Kidney epithelial cell (primary cell): ENCODE measurements around the gene RAD21L1. TPM values are rescaled to one million over a fixed set of nuclear protein-coding genes. Genes with fewer than 3 reads are reported as not detected.

Experiments
- DNase-seq: peaks from one replicate; pipeline ENCODE4 v3.0.0-alpha.2; 2010; ENCODE audit warnings: low read depth
- H3K27me3 ChIP-seq: 2 replicates; pipeline ENCODE4 v1.6.0; 2011; ENCODE audit warnings: low read length; ENCODE audit not compliant: control insufficient read depth, insufficient read depth
- H3K36me3 ChIP-seq: 2 replicates; pipeline ENCODE4 v1.5.1; 2011; ENCODE audit warnings: low read length; ENCODE audit not compliant: control insufficient read depth, insufficient read depth
- H3K4me3 ChIP-seq: 2 replicates; pipeline ENCODE4 v1.5.1; 2011; ENCODE audit warnings: low read depth, mild to moderate bottlenecking, control low read depth, low read length
- total RNA-seq: library from RNA; depleted of rRNA; stranded (reverse); fragments of >200 nt; gene quantifications from 2 replicates; pipeline ENCODE4 v1.2.3, GENCODE V29; 2015
- TF ChIP-seq, protein P1 (sequence below): IDR thresholded peaks from 2 replicates; pipeline ENCODE4 v1.5.1; 2011; ENCODE audit warnings: mild to moderate bottlenecking, moderate library complexity, low read length, control low read depth, inconsistent platforms; ENCODE audit not compliant: insufficient read depth, poor library complexity, severe bottlenecking

The RAD21L1 gene
- total RNA-seq, 1 donor from 2014 or later, result not detected

- Histone ChIP-seq H3K36me3 (no peaks in the 10 kb centered on the region), H3K27me3 (no peaks in the 10 kb centered on the region), H3K4me3 (no peak overlapping the region)
- TF ChIP-seq, protein P1, sequence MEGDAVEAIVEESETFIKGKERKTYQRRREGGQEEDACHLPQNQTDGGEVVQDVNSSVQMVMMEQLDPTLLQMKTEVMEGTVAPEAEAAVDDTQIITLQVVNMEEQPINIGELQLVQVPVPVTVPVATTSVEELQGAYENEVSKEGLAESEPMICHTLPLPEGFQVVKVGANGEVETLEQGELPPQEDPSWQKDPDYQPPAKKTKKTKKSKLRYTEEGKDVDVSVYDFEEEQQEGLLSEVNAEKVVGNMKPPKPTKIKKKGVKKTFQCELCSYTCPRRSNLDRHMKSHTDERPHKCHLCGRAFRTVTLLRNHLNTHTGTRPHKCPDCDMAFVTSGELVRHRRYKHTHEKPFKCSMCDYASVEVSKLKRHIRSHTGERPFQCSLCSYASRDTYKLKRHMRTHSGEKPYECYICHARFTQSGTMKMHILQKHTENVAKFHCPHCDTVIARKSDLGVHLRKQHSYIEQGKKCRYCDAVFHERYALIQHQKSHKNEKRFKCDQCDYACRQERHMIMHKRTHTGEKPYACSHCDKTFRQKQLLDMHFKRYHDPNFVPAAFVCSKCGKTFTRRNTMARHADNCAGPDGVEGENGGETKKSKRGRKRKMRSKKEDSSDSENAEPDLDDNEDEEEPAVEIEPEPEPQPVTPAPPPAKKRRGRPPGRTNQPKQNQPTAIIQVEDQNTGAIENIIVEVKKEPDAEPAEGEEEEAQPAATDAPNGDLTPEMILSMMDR, result no peak
- DNase-seq, result no peak
These were observed 77.1 kb downstream of the RAD21L1 start for GRCh38 chr20:1302685-1303541.

- Histone ChIP-seq H3K36me3 (no peaks in the 10 kb centered on the region), H3K27me3 (no peaks in the 10 kb centered on the region), H3K4me3 (no peak overlapping the region)
- TF ChIP-seq, protein P1, result no peak
- DNase-seq, result no peak
These were observed 79.1 kb downstream of the RAD21L1 start for GRCh38 chr20:1304710-1305515.

Other genes starting within 250 kb of the RAD21L1 start
- gene RSPO4, start 223.7 kb upstream of the RAD21L1 start, total RNA-seq, result 1.6 and 3.3 TPM in 2 replicates
- gene PSMF1, start 107.4 kb upstream of the RAD21L1 start, total RNA-seq, result 227 and 323 TPM in 2 replicates
- 0.27 and 4.5 TPM in 2 replicates for gene TMEM74B, start 41.1 kb upstream of the RAD21L1 start, total RNA-seq
- gene C20orf202, start 22.6 kb upstream of the RAD21L1 start, total RNA-seq, result not detected in 2 replicates
- gene SNPH, start 40.2 kb downstream of the RAD21L1 start, total RNA-seq, result 7.1 and 8.3 TPM in 2 replicates
- gene SDCBP2, start 103.1 kb downstream of the RAD21L1 start, total RNA-seq, result 6.1 and 7.7 TPM in 2 replicates
- 144 and 155 TPM in 2 replicates for gene FKBP1A, start 167.0 kb downstream of the RAD21L1 start, total RNA-seq
- 58.3 and 58.9 TPM in 2 replicates for gene NSFL1C, start 240.8 kb downstream of the RAD21L1 start, total RNA-seq